B cell (primary cell): ENCODE results near the gene POLR2F.

Source experiments
- EZH2 ChIP-seq: IDR thresholded peaks from 2 replicates; pipeline ENCODE4 v1.6.1; 2012; ENCODE audit warnings: borderline replicate concordance, low read depth, mild to moderate bottlenecking, moderate library complexity, low read length; ENCODE audit not compliant: insufficient read depth, poor library complexity, severe bottlenecking
- TF ChIP-seq, protein P1 (sequence below): fragments of 200-600 bp; IDR thresholded peaks from one replicate; pipeline ENCODE4 v1.8.0; 2022; ENCODE audit warnings: antibody characterized with exemption, mild to moderate bottlenecking

DNA sequence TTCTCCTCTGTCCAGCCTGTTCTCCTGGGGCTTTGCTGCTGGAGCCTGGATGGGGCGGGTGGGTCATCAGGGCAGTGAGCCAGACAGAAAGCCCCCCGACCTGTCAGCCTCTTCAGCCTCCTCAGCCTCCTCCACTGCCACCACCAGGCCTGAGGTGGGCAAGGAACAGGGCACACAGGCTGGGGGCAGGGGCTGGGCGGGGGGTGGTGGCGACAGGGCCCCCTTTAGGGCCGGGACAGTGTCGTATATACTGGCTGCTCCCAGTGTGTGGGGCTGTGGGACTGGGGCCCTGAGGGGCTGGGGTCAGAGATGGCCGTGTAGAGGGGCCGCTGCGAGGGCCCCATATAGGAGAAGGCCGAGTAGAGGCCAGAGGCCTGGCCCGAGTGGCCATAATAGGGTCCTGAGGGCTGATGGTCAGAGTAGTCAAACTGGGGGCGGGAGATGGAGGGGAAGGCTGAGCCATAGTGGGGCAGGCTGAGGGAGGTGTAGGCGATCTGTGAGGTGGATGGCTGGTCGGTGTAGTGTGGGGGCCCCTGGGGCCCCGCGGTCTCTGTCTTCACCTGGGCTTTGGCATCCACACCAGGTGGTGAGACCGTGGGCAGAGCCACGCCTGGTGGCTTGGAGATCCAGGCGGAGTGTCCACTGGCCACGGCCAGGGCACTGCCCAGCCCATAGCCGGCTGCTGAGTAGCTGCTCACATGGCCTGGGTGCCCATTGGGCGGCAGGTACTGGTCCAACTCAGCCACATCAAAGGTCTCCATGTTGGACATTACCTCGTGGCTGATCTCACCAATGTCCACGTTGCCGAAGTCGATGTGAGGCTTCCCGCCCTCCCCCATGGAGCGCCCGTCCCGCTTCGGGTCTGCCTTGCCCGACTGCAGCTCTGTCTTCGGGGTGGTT lies 20.0 kb downstream of the POLR2F start:
- TF ChIP-seq, protein P1, sequence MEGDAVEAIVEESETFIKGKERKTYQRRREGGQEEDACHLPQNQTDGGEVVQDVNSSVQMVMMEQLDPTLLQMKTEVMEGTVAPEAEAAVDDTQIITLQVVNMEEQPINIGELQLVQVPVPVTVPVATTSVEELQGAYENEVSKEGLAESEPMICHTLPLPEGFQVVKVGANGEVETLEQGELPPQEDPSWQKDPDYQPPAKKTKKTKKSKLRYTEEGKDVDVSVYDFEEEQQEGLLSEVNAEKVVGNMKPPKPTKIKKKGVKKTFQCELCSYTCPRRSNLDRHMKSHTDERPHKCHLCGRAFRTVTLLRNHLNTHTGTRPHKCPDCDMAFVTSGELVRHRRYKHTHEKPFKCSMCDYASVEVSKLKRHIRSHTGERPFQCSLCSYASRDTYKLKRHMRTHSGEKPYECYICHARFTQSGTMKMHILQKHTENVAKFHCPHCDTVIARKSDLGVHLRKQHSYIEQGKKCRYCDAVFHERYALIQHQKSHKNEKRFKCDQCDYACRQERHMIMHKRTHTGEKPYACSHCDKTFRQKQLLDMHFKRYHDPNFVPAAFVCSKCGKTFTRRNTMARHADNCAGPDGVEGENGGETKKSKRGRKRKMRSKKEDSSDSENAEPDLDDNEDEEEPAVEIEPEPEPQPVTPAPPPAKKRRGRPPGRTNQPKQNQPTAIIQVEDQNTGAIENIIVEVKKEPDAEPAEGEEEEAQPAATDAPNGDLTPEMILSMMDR, result no peak
- no peak for TF ChIP-seq EZH2
